Ishikawa (cell line): ENCODE measurements around the gene USP17L19.
"Not testable (repeated sequence)": the region's sequence is repeated elsewhere in the genome, so short reads cannot be mapped to it uniquely, and the experiment has no call there.

Experiments used
- CEBPB ChIP-seq: IDR thresholded peaks from 2 replicates; pipeline ENCODE4 v1.6.1; 2012
- EP300 ChIP-seq: IDR thresholded peaks from 2 replicates; pipeline ENCODE4 v1.6.1; 2012; ENCODE audit warnings: borderline replicate concordance
- FOXM1 ChIP-seq: IDR thresholded peaks from 2 replicates; pipeline ENCODE4 v1.6.1; 2012; ENCODE audit warnings: low read depth, borderline replicate concordance
- MAX ChIP-seq: IDR thresholded peaks from 2 replicates; pipeline ENCODE4 v1.6.1; 2012
- NFIC ChIP-seq: IDR thresholded peaks from 2 replicates; pipeline ENCODE4 v1.6.1; 2012
- RAD21 ChIP-seq: IDR thresholded peaks from 2 replicates; pipeline ENCODE4 v1.6.1; 2012; ENCODE audit warnings: low read depth
- REST ChIP-seq: IDR thresholded peaks from 2 replicates; pipeline ENCODE4 v1.6.1; 2012; ENCODE audit warnings: low read depth, mild to moderate bottlenecking
- TCF12 ChIP-seq: IDR thresholded peaks from 2 replicates; pipeline ENCODE4 v1.6.1; 2012; ENCODE audit warnings: low read depth
- TEAD4 ChIP-seq: IDR thresholded peaks from 2 replicates; pipeline ENCODE4 v1.6.1; 2012
- USF1 ChIP-seq: IDR thresholded peaks from 2 replicates; pipeline ENCODE4 v1.6.1; 2012
- ZBTB7A ChIP-seq: IDR thresholded peaks from 2 replicates; pipeline ENCODE4 v1.6.1; 2012; ENCODE audit warnings: low read depth

Gene USP17L19

GRCh38 chr4:9253078-9253477 lies at the start of gene USP17L19:
Gene USP17L19 (plus strand): TSS chr4:9253378. CDS start chr4:9253378, 0 bp downstream.
- TF ChIP-seq ZBTB7A, TCF12, CEBPB: not testable (repeated sequence)

GRCh38 chr4:9210357-9210756 lies 42.8 kb upstream of the USP17L19 start, which contains the start of gene USP17L10:
Gene USP17L10 (plus strand): TSS chr4:9210657. CDS start chr4:9210657, 0 bp downstream.
- not testable (repeated sequence) for TF ChIP-seq CEBPB, EP300, NFIC

- TF ChIP-seq MAX, TEAD4, USF1: not testable (repeated sequence)
Observed at GRCh38 chr4:9215105-9215504, 38.1 kb upstream of the USP17L19 start, which contains the start of gene USP17L11. Gene USP17L11 (plus strand): TSS chr4:9215405. CDS start chr4:9215405, 0 bp downstream.

- TF ChIP-seq REST, EP300, RAD21: not testable (repeated sequence)
Observed at GRCh38 chr4:9219852-9220251, 33.3 kb upstream of the USP17L19 start, which contains the start of gene USP17L12. Gene USP17L12 (plus strand): TSS chr4:9220152. CDS start chr4:9220152, 0 bp downstream.

- not testable (repeated sequence) for TF ChIP-seq FOXM1, REST, TCF12
Observed at GRCh38 chr4:9224596-9224995, 28.6 kb upstream of the USP17L19 start, which contains the start of gene USP17L13. Gene USP17L13 (plus strand): TSS chr4:9224896. CDS start chr4:9224896, 0 bp downstream.

GRCh38 chr4:9234085-9234484 lies 19.1 kb upstream of the USP17L19 start, which contains the start of gene USP17L15:
Gene USP17L15 (plus strand): TSS chr4:9234385. CDS start chr4:9234385, 0 bp downstream.
- not testable (repeated sequence) for TF ChIP-seq REST, RAD21, TCF12

- not testable (repeated sequence) for TF ChIP-seq MAX, EP300, TCF12
Observed at GRCh38 chr4:9243579-9243978, 9.6 kb upstream of the USP17L19 start, which contains the start of gene USP17L17. Gene USP17L17 (plus strand): TSS chr4:9243879. CDS start chr4:9243879, 0 bp downstream.
